Tibial nerve (tissue), 4 donors: ENCODE measurements around the gene PLEKHF1. TPM values are rescaled to one million over a fixed set of nuclear protein-coding genes. Genes with fewer than 3 reads are reported as not detected.

ENCODE experiments used
- DNase-seq, 2 donors: peaks; one replicate each; pipeline ENCODE4 v3.0.0-alpha.2; 2019; ENCODE audit warnings: low spot score in 2 of 2
- H3K27ac ChIP-seq, 4 donors: fragments of 200-600 bp; sonication (generic) in 3 of 4; one replicate each; pipeline ENCODE4 v1.5.1; 2017 to 2019; ENCODE audit warnings: mild to moderate bottlenecking in 1 of 4
- H3K27me3 ChIP-seq, 2 donors: fragments of 200-600 bp; sonication (generic) in 1 of 2; one replicate each; pipeline versions ENCODE4 v1.5.1 to v1.6.0; 2017 to 2019
- H3K36me3 ChIP-seq, 3 donors: fragments of 200-600 bp; sonication (generic); one replicate each; pipeline ENCODE4 v1.5.1; 2018 to 2019
- H3K4me1 ChIP-seq, 4 donors: fragments of 200-600 bp; sonication (generic) in 3 of 4; one replicate each; pipeline ENCODE4 v1.5.1; 2017 to 2019
- H3K4me3 ChIP-seq, 4 donors: fragments of 200-600 bp; sonication (generic) in 3 of 4; one replicate each; pipeline ENCODE4 v1.5.1; 2017 to 2019; ENCODE audit warnings: mild to moderate bottlenecking in 1 of 4, moderate library complexity in 1 of 4
- H3K9me3 ChIP-seq, 4 donors: fragments of 200-600 bp; sonication (generic) in 3 of 4; one replicate each; pipeline ENCODE4 v1.5.1; 2017 to 2019
- CTCF ChIP-seq, 5 experiments: fragments of 200-600 bp in 3 of 5; fragments of 450-650 bp in 2 of 5; sonication (generic) in 3 of 5; IDR thresholded peaks; one replicate each; pipeline ENCODE4 v1.5.1; 2016 to 2019; ENCODE audit warnings: antibody characterized with exemption in 5 of 5, mild to moderate bottlenecking in 3 of 5, moderate library complexity in 2 of 5
- EP300 ChIP-seq, 2 donors: sonication (generic); formaldehyde crosslinking; IDR thresholded peaks; one replicate each; pipeline ENCODE4 v1.6.1; 2017; ENCODE audit warnings: antibody characterized with exemption in 2 of 2, mild to moderate bottlenecking in 1 of 2
- POLR2A ChIP-seq, 2 donors: fragments of 450-650 bp; IDR thresholded peaks; one replicate each; pipeline ENCODE4 v1.6.1; 2017; ENCODE audit warnings: antibody characterized with exemption in 2 of 2, mild to moderate bottlenecking in 2 of 2, moderate library complexity in 2 of 2
- WGBS, 2 donors: methylation state at CpG; one replicate each; pipeline ENCODE4 v1.1.5; 2018; 5-methylcytosine and 5-hydroxymethylcytosine counted together
- total RNA-seq, 4 donors: library from RNA; depleted of rRNA; stranded (reverse); fragments of >200 nt; gene quantifications; one replicate each; pipeline ENCODE4 v1.1.0, GENCODE V29; 2016

The PLEKHF1 gene
- total RNA-seq, 4 donors from 2014 or later = 52.2 to 119 (median 89.0) TPM

- H3K27ac ChIP-seq = peak overlapping the region; percentile 32 to 91 (median 78)
- TF ChIP-seq POLR2A (IDR thresholded peaks at IDR 0.05) (no peak), CTCF (IDR thresholded peaks at IDR 0.05) (no peak), EP300 (IDR thresholded peaks at IDR 0.05) (peak in 1 of 2 donors; percentile 65)
- peaks cover 0 to 99% (median 72%) of the 10 kb centered on the region in 4 donors for H3K4me1 ChIP-seq
- 36 to 52% methylated on average over 5 to 13 of the region's 13 CpGs for WGBS, 2 donors
- no peak overlapping the region for H3K4me3 ChIP-seq
- peaks cover 0 to 33% (median 12%) of the 10 kb centered on the region in 3 donors for H3K36me3 ChIP-seq
- H3K9me3 ChIP-seq = no peaks in the 10 kb centered on the region
- DNase-seq = no peak
- no peaks in the 10 kb centered on the region for H3K27me3 ChIP-seq
These were observed 10.5 kb downstream of the PLEKHF1 start for GRCh38 chr19:29675650-29676186.

DNA sequence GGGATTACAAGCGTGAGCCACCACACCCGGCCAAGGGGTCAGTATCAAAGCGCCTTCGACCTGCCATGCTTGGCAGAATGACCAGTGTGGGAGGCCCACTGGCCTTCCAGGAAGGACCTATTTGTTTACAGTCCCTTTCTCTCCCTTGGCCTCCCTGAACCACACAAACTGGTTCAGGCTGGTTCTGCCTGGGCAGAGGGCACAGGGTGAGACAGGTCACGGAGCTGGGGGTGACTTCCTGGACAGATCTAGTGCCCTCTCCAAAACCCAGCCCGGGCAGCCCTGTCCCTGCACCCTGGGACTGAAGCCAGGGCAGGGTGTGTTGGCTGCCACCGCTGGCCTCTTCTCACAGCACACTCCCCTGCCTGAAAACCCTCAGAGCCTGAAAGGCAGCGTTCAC lies 11.3 kb downstream of the PLEKHF1 start:
- peaks cover 0 to 33% (median 12%) of the 10 kb centered on the region in 3 donors for H3K36me3 ChIP-seq
- DNase-seq = no peak
- WGBS, 2 donors = 45 to 63% methylated on average over 4 to 8 of the region's 8 CpGs

GRCh38 chr19:29677001-29677817 lies 11.9 kb downstream of the PLEKHF1 start:
- peaks cover 0 to 33% (median 12%) of the 10 kb centered on the region in 3 donors for H3K36me3 ChIP-seq
- WGBS, 2 donors = 78 to 80% methylated on average over 21 to 22 of the region's 23 CpGs
- H3K27ac ChIP-seq = peak overlapping the region; percentile 45 to 91 (median 78)
- H3K9me3 ChIP-seq = no peaks in the 10 kb centered on the region
- peaks cover 0 to 99% (median 76%) of the 10 kb centered on the region in 4 donors for H3K4me1 ChIP-seq
- TF ChIP-seq POLR2A (IDR thresholded peaks at IDR 0.05) = no peak
- no peak for TF ChIP-seq EP300 (IDR thresholded peaks at IDR 0.05)
- no peak for TF ChIP-seq CTCF (IDR thresholded peaks at IDR 0.05)
- DNase-seq = no peak
- no peak overlapping the region for H3K4me3 ChIP-seq
- no peaks in the 10 kb centered on the region for H3K27me3 ChIP-seq

More for the DNA sequence above, 11.3 kb downstream of the PLEKHF1 start:
- H3K27ac ChIP-seq = peak overlapping the region; percentile 45 to 91 (median 78)
- no peaks in the 10 kb centered on the region for H3K27me3 ChIP-seq
- peaks cover 0 to 99% (median 74%) of the 10 kb centered on the region in 4 donors for H3K4me1 ChIP-seq
- TF ChIP-seq CTCF (IDR thresholded peaks at IDR 0.05) (no peak), EP300 (IDR thresholded peaks at IDR 0.05) (peak in 1 of 2 donors; percentile 7), POLR2A (IDR thresholded peaks at IDR 0.05) (no peak)
- H3K9me3 ChIP-seq = no peaks in the 10 kb centered on the region
- no peak overlapping the region for H3K4me3 ChIP-seq

- Histone ChIP-seq H3K27me3 (no peaks in the 10 kb centered on the region), H3K4me3 (no peak overlapping the region), H3K4me1 (peaks cover 0 to 100% (median 78%) of the 10 kb centered on the region in 4 donors), H3K27ac (peak overlapping the region; percentile 2 to 91 (median 68)), H3K36me3 (peaks cover 0 to 30% (median 12%) of the 10 kb centered on the region in 3 donors), H3K9me3 (no peaks in the 10 kb centered on the region)
- peak; percentile 72 to 79 for DNase-seq
- TF ChIP-seq CTCF (IDR thresholded peaks at IDR 0.05) (no peak), EP300 (IDR thresholded peaks at IDR 0.05) (peak in 1 of 2 donors; percentile 88)
- 51 to 67% methylated on average over 14 to 20 of the region's 20 CpGs for WGBS, 2 donors
These were observed 13.3 kb downstream of the PLEKHF1 start for GRCh38 chr19:29678484-29679106.
